Ramos (cell line): ENCODE measurements around the gene PPP1R16B.

Experiments
- in situ Hi-C: fragments of 300-500 bp; cut with MboI; formaldehyde crosslinking; loops from one replicate; pipeline ENCODE4 v1.14.3; 2022; ENCODE audit warnings: low sequenced_read_pairs; ENCODE audit not compliant: unreplicated experiment

PPP1R16B gene

GRCh38 chr20:38805502-38805957 is at the start of gene PPP1R16B:
Gene PPP1R16B (plus strand): TSS chr20:38805697. CDS start chr20:38835926, 30,229 bp downstream.
- in situ Hi-C loops, result no loop called here

GRCh38 chr20:38757145-38757775 is 48.2 kb upstream of the PPP1R16B start:
- in situ Hi-C loops, result no loop called here

GRCh38 chr20:38759106-38759505 is 46.4 kb upstream of the PPP1R16B start:
- in situ Hi-C loops, result no loop called here

- in situ Hi-C loops, result no loop called here
These were observed 44.5 kb upstream of the PPP1R16B start for GRCh38 chr20:38760978-38761377.

GRCh38 chr20:38762174-38762573 is 43.3 kb upstream of the PPP1R16B start:
- in situ Hi-C loops, result no loop called here

GRCh38 chr20:38763616-38764015 is 41.9 kb upstream of the PPP1R16B start:
- in situ Hi-C loops, result no loop called here

GRCh38 chr20:38764567-38765318 is 40.8 kb upstream of the PPP1R16B start:
- in situ Hi-C loops, result no loop called here

GRCh38 chr20:38766071-38766470 is 39.4 kb upstream of the PPP1R16B start:
- in situ Hi-C loops, result no loop called here

- in situ Hi-C loops, result no loop called here
These were observed 35.9 kb upstream of the PPP1R16B start for GRCh38 chr20:38769376-38770295.

- in situ Hi-C loops, result no loop called here
These were observed 35.0 kb upstream of the PPP1R16B start for GRCh38 chr20:38770546-38770945.

GRCh38 chr20:38770970-38771369 is 34.5 kb upstream of the PPP1R16B start:
- in situ Hi-C loops, result no loop called here

GRCh38 chr20:38771621-38772020 is 33.9 kb upstream of the PPP1R16B start:
- in situ Hi-C loops, result no loop called here

- in situ Hi-C loops, result no loop called here
These were observed 31.3 kb upstream of the PPP1R16B start for GRCh38 chr20:38774167-38774566.

- in situ Hi-C loops, result no loop called here
These were observed 29.1 kb upstream of the PPP1R16B start for GRCh38 chr20:38776363-38776762.

GRCh38 chr20:38779247-38780097 is 26.0 kb upstream of the PPP1R16B start:
- in situ Hi-C loops, result no loop called here

GRCh38 chr20:38782275-38782674 is 23.2 kb upstream of the PPP1R16B start:
- in situ Hi-C loops, result no loop called here

GRCh38 chr20:38787870-38788269 is 17.6 kb upstream of the PPP1R16B start:
- in situ Hi-C loops, result no loop called here

GRCh38 chr20:38789503-38790199 is 15.8 kb upstream of the PPP1R16B start:
- in situ Hi-C loops, result no loop called here
